ENCODE results near the gene ADCY3.

- no peak for TF ChIP-seq CTCF (IDR thresholded peaks at IDR 0.05 in 2 of 3, conservative IDR thresholded peaks at IDR 0.05 in 1 of 3; ENCODE audit: borderline replicate concordance in 1 of 3, insufficient read depth in 1 of 3, low read depth in 2 of 3, low read length in 2 of 3)
- no peak for TF ChIP-seq POLR2AphosphoS5 (IDR thresholded peaks at IDR 0.05; ENCODE audit: low read depth, low read length)
- TF ChIP-seq REST (IDR thresholded peaks at IDR 0.05; ENCODE audit: low read depth) = no peak
- TF ChIP-seq POLR2A (IDR thresholded peaks at IDR 0.05; ENCODE audit: borderline replicate concordance, extremely low read depth, insufficient read depth, insufficient read length) = no peak
- no peak for TF ChIP-seq EZH2phosphoT487 (IDR thresholded peaks at IDR 0.05; ENCODE audit: borderline replicate concordance)
- TF ChIP-seq SIN3A (IDR thresholded peaks at IDR 0.05; ENCODE audit: low read depth) = no peak
- no peak for TF ChIP-seq SRF (IDR thresholded peaks at IDR 0.05; ENCODE audit: low read depth)
- no peak for TF ChIP-seq CEBPB (IDR thresholded peaks at IDR 0.05; ENCODE audit: low read depth)
- no peak for TF ChIP-seq RAD21 (IDR thresholded peaks at IDR 0.05; ENCODE audit: low read depth)
- TF ChIP-seq JUND (IDR thresholded peaks at IDR 0.05) = no peak
- no peak for TF ChIP-seq EZH2 (IDR thresholded peaks at IDR 0.05)
- TF ChIP-seq MAX (IDR thresholded peaks at IDR 0.05) = no peak
These were observed 16.6 kb downstream of the ADCY3 start for GRCh38 chr2:24903161-24904103.

All from HCT116 (cell line).